Smooth muscle cell (in vitro differentiated cells): ENCODE measurements around the gene PCBP3. TPM values are rescaled to one million over a fixed set of nuclear protein-coding genes. Genes with fewer than 3 reads are reported as not detected.

ENCODE experiments used
- DNase-seq: peaks from one replicate; lab custom pipeline; 2025; ENCODE audit not compliant: unreplicated experiment; lab: John Stamatoyannopoulos, UW
- H2AFZ ChIP-seq: fragments of 200-600 bp; sonication (generic); 2 replicates; pipeline ENCODE4 v1.6.0; 2016; ENCODE audit warnings: antibody characterized with exemption, low read depth, mild to moderate bottlenecking
- H3F3A ChIP-seq: fragments of 200-600 bp; sonication (generic); 2 replicates; pipeline ENCODE4 v1.6.0; 2017; ENCODE audit warnings: antibody characterized with exemption, low read depth
- H3K27ac ChIP-seq: fragments of 200-600 bp; sonication (generic); 2 replicates; pipeline ENCODE4 v1.5.1; 2016; ENCODE audit warnings: low read depth, mild to moderate bottlenecking
- H3K27me3 ChIP-seq: fragments of 200-600 bp; sonication (generic); 2 replicates; pipeline ENCODE4 v1.6.1; 2016; ENCODE audit warnings: low read depth, mild to moderate bottlenecking
- H3K36me3 ChIP-seq: fragments of 200-600 bp; sonication (generic); 2 replicates; pipeline ENCODE4 v1.5.1; 2016; ENCODE audit warnings: low read depth
- H3K4me1 ChIP-seq: fragments of 200-600 bp; sonication (generic); 2 replicates; pipeline ENCODE4 v1.5.1; 2016; ENCODE audit warnings: low read depth
- H3K4me2 ChIP-seq: fragments of 200-600 bp; sonication (generic); 2 replicates; pipeline ENCODE4 v1.6.0; 2016; ENCODE audit warnings: mild to moderate bottlenecking
- H3K4me3 ChIP-seq: fragments of 200-600 bp; sonication (generic); 2 replicates; pipeline ENCODE4 v1.5.1; 2016; ENCODE audit warnings: mild to moderate bottlenecking
- H3K79me2 ChIP-seq: fragments of 200-600 bp; sonication (generic); 2 replicates; pipeline ENCODE4 v1.6.0; 2016; ENCODE audit warnings: low read depth, mild to moderate bottlenecking
- H3K9ac ChIP-seq: fragments of 200-600 bp; sonication (generic); 2 replicates; pipeline ENCODE4 v1.6.0; 2016; ENCODE audit warnings: low read depth
- H3K9me3 ChIP-seq: fragments of 200-600 bp; sonication (generic); replicated peaks from 2 replicates; pipeline ENCODE4 v1.5.1; 2016; ENCODE audit warnings: low read depth
- H4K20me1 ChIP-seq: fragments of 200-600 bp; sonication (generic); 2 replicates; pipeline ENCODE4 v1.6.0; 2016; ENCODE audit warnings: low read depth
- CTCF ChIP-seq: fragments of 200-600 bp; sonication (generic); IDR thresholded peaks from 2 replicates; pipeline ENCODE4 v1.5.1; 2017; ENCODE audit warnings: borderline replicate concordance, mild to moderate bottlenecking, antibody characterized with exemption; ENCODE audit not compliant: insufficient read depth, poor library complexity, severe bottlenecking
- WGBS: methylation state at CpG from one replicate; pipeline ENCODE4 v1.1.7; 2016; ENCODE audit warnings: low lambda C conversion rate; 5-methylcytosine and 5-hydroxymethylcytosine counted together
- polyA plus RNA-seq: library from polyadenylated mRNA; unstranded; fragments of >200 nt; fragmentation: Nextera tagmentation; extraction: Ambion mirVana; gene quantifications from 2 replicates; pipeline ENCODE4 v1.2.1, GENCODE V29; 2016
- total RNA-seq: library from RNA; depleted of rRNA; stranded (reverse); fragments of >200 nt; gene quantifications from 2 replicates; pipeline ENCODE4 v1.2.3, GENCODE V29; 2014

The PCBP3 gene
- total and polyA plus RNA-seq, 2 experiments from 2014 or later: 8.9 to 23.1 TPM

GRCh38 chr21:45914321-45914845 lies 270.9 kb downstream of the PCBP3 start:
- Histone ChIP-seq H3F3A (no peaks in the 10 kb centered on the region), H3K9ac (no peak overlapping the region), H3K9me3 (no peaks in the 10 kb centered on the region), H3K79me2 (no peaks in the 10 kb centered on the region), H3K27me3 (no peaks in the 10 kb centered on the region), H3K4me2 (no peak overlapping the region), H4K20me1 (no peaks in the 10 kb centered on the region), H3K4me1 (no peaks in the 10 kb centered on the region), H3K4me3 (no peak overlapping the region), H2AFZ (no peak overlapping the region), H3K36me3 (no peaks in the 10 kb centered on the region), H3K27ac (no peak overlapping the region)
- DNase-seq: no peak
- WGBS: 92% methylated on average over 22 of the region's 22 CpGs
- TF ChIP-seq CTCF: no peak

- no peaks in the 10 kb centered on the region for H3K9me3 ChIP-seq
- H2AFZ ChIP-seq: no peak overlapping the region
- H3K4me1 ChIP-seq: no peaks in the 10 kb centered on the region
- TF ChIP-seq CTCF: no peak
- H3K79me2 ChIP-seq: no peaks in the 10 kb centered on the region
- no peak overlapping the region for H3K4me3 ChIP-seq
- H3K27ac ChIP-seq: no peak overlapping the region
- H3K36me3 ChIP-seq: no peaks in the 10 kb centered on the region
- H3K4me2 ChIP-seq: no peak overlapping the region
- H3K27me3 ChIP-seq: no peaks in the 10 kb centered on the region
- H3F3A ChIP-seq: no peaks in the 10 kb centered on the region
- no peak for DNase-seq
- no peak overlapping the region for H3K9ac ChIP-seq
- 87% methylated on average over 25 of the region's 25 CpGs for WGBS
- H4K20me1 ChIP-seq: no peaks in the 10 kb centered on the region
Observed at GRCh38 chr21:45916011-45916840, 272.7 kb downstream of the PCBP3 start.

GRCh38 chr21:45917241-45917640 lies 273.7 kb downstream of the PCBP3 start:
- whole genome bisulfite sequencing: 92% methylated on average over 13 of the region's 13 CpGs
- Histone ChIP-seq H3K9me3 (no peaks in the 10 kb centered on the region), H3K4me2 (no peak overlapping the region), H4K20me1 (no peaks in the 10 kb centered on the region), H3K4me1 (no peaks in the 10 kb centered on the region), H3K79me2 (no peaks in the 10 kb centered on the region), H3K27ac (no peak overlapping the region), H3K4me3 (no peak overlapping the region), H3F3A (no peaks in the 10 kb centered on the region), H3K9ac (no peak overlapping the region), H3K36me3 (no peaks in the 10 kb centered on the region), H2AFZ (no peak overlapping the region), H3K27me3 (no peaks in the 10 kb centered on the region)
- no peak for TF ChIP-seq CTCF
- DNase-seq: no peak
